GM21825 (cell line): ENCODE data around the gene HPS6.
"Not testable (repeated sequence)": the region's sequence is repeated elsewhere in the genome, so short reads cannot be mapped to it uniquely, and the experiment has no call there.

Source experiments
- ATAC-seq: cut with Tn5 transposase; IDR thresholded peaks from one replicate; pipeline ENCODE4 v1.9.1; 2021; ENCODE audit warnings: mild to moderate bottlenecking, moderate library complexity; ENCODE audit not compliant: unreplicated experiment

HPS6 gene

DNA sequence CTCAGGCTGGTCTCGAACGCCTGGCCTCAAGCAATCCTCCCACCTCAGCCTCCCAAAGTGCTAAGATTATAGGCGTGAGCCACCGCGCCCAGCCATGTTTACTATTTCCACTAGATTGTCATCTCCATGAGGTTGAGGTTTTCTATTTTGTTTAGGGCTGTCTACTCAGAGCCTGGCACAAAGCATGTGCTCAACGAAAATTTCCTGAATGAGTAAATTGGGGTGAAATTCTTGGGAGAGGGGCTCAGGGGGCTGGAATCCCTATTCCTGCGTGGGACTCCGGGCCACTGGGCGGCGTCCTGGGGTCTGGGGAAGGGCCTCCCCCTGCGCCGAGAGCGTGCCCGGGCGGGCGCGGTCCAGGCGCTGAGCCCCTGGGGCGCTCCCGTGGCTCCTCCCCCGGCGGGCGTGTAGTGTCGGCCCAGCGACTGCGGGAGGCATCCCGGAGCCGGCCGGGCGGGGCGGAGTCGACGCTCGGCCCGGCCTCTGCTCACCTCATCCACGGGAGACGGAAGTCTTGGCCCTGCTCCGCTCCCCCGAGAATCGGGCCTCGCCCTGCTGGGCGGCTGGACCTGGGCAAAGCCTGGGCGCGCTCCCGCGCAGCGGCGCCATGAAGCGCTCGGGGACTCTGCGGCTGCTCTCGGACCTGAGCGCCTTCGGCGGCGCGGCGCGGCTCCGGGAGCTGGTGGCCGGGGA is at the start of gene HPS6:
Gene HPS6 (plus strand): TSS at position 482 of the 693 bp plus-strand sequence. CDS start 126 bp downstream, at position 608.
- ATAC-seq = peak; percentile 95

DNA sequence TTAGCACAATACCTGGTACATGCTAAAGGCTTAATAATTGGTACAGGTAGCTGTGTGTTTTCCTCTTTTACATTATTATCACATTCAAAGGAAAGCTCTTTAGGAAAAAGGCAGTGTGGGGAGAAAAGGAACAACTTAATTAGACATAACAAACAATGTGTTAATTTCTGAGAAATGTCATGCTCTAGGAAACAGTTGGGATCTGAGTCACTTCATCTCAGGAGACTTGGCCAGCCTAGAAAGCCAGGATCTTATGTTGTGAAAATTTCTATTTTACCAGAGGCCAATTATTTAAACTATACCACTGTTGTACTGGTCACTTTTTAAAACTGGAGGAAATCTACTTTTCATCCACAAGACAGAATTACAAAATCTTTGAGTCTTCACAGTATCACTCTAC is 48.7 kb upstream of the HPS6 start:
- no peak for ATAC-seq

DNA sequence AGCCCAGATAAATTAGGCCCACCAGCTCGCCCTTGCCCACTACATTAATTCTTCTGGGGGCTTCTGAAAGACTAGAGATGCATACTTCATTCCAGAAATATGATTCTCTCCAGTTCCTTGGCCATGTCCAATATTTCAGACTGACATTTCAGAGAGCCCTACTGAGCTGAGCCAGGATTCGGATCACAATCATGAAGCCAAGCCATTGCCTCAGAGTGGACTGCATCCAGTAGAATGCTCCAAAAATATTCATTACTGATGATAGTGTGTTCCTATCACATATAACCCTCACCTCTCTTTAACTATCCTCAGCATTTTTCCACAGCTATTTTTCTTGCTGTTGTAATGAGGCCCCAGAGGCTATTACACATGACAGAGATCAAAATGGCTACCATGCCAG is 47.9 kb upstream of the HPS6 start:
- no peak for ATAC-seq

DNA sequence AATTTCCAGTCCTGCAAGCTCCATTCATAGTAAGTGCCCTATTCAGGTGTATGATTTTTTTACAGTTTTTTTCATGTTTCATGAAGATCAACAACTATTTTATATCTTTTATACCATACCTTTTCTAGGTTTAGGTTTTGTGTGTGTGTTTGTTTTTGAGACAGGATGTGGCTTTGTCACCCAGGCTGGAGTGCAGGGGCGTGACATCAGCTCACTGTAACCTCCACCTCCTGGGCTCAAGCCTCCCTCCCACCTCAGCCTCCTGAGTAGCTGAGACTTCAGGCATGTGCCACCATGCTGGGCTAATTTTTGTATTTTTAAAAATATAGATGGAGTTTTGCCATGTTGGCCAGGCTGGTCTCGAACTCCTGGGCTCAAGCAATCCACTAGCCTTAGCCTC is 44.2 kb upstream of the HPS6 start:
- ATAC-seq = no peak

DNA sequence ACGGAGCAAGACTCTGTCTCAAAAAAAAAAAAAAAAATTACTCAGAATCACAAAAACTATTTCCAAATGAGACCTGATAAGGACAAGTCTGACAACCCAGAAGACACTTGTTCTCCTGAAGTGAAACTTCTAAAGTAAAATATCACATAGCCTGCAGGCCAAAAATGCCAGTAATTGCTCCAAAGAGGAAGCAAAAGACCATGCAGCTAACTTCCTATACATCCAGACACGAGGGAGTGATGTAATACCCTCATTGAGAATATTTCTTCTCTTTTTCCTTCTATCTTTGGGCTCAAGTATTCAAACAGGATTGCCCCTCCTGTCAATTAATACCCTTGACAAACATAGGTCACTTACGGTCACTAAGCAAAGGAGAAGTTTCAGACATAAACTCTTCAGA is 40.4 kb upstream of the HPS6 start:
- no peak for ATAC-seq

DNA sequence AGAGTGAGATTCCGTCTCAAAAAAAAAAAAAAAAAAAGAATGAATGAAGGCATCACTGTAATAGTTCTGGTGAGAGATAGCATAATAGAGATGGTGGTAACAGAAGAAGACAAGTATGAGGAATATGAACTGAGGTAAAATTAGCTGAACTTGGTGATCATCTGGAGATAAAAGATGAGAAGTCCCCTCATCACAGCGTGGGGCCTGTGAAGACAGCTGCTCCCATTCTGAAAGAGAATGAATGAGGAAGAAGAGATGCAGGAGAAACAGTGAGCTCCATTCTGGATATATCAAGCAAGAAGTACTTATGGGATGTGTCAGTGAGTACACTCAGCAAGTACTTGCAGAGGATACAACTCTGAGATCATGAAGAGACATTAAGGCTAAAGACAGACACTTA is 37.9 kb upstream of the HPS6 start:
- ATAC-seq = no peak

DNA sequence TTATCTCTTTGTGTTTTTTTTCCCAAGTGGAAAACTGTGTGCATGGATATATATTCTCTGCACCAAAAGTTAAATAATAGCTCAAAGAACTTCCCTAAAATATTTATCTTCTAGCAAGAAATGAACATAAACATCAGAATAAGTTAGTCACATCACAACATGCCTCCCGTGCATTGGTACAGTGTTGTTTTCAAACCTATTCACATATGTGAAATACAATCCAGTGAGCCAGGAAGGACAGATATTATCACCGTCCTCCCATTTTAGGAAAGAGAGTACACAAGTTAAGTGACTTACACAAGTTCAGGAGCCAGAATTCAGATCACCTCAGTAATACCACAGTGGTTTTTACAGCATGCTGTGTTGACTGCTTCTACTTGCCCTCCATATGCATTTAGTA is 31.4 kb upstream of the HPS6 start:
- no peak for ATAC-seq

DNA sequence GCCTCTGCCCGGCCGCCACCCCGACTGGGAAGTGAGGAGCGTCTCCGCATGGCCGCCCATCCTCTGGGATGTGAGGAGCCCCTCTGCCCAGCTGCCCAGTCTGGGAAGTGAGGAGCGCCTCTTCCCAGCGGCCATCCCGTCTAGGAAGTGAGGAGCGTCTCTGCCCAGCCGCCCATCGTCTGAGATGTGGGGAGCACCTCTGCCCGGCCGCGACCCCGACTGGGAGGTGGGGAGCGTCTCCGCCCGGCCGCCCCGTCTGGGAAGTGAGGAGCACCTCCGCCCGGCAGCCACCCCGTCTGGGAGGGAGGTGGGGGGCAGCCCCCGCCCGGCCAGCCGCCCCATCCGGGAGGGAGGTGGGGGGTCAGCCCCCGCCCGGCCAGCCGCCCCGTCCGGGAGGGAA is 29.3 kb upstream of the HPS6 start:
- not testable (repeated sequence) for ATAC-seq

DNA sequence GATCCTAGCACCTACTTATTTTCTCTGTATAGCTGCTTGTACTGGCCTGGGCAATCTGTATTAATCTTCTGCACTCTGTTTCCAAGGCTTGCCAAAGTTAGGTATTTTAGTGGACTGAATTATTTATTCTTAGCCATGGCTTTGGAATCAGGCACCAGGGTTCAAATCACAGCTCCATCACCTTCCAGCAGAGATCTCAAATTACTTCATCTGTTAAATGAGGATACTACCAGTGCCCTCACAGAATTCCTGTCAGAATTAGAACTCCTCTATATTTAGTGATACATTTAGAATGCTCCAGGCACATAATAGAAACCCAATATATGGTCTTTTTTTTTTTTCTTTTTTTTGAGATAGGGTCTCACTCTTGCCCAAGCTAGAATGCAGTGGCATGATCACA is 26.7 kb upstream of the HPS6 start:
- ATAC-seq = no peak

DNA sequence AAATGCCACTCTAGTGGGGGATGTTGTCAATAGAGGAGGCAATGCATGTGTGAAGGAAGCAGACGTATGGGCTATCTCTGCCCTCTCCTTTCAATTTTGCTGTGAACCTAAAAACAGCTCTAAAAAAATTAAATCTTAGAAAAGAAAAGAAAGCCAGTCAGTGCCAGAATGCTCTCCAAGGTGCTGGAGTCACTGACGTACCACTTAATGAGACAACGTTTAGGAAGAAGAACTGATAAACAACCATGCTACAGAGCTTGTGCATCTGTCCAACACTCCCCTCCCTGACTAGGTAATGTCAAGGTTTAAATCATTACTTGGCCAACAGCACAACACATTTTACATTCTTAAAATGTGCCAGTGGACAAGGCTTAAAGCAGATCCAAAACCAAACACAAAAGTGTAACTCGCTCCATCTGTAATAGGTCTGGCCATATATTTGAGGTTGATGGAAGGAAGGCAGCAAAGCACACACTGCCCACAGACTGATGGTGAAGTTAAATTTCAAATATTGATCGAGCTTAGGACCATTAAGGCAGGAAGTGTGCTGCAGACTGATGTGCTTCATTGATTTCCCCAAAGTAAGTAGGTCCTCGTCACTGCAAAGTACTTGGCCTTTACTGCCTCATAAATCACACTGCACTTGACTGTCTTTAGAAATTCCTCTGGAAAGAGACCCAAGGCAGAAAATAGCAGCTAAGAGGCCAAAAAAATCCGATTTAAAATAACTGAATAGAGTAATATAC is 24.7 kb upstream of the HPS6 start:
- no peak for ATAC-seq

DNA sequence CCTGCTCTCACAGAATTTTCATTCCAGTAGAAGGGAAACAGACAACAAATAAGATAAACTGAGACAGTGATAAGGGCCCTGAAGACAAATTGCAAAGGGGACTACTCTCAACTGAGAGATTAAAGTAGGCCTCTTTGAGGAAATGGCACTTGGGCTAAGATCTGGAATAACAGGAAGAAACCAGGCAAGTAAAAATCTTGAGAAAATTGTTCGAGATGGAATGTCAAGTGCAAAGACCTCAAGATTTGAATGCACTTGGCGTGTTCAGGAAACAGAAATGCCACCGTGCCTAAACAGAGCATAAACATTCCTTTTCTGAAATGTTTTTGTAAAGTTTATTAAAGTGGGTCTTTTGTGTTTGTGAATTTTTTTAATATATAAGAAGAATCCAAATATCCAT is 19.9 kb upstream of the HPS6 start:
- ATAC-seq = no peak

DNA sequence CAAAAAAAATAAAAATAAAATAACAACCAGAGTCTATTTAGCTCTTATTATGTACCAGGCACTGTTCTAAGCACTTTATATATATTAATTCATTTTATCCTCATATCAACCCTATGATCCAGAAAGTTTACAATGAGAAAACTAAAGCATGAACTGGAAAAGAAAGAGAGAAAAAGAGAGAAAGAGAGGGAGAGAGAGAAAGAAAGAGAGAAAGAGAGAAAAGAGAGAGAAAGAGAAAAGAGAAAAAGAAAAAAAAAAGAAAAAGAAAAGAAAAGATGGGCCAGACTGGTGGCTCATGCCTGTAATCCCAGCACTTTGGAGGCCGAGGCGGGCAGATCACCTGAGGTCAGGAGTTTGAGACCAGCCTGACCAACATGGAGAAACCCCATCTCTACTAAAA is 19.1 kb upstream of the HPS6 start:
- ATAC-seq = no peak

DNA sequence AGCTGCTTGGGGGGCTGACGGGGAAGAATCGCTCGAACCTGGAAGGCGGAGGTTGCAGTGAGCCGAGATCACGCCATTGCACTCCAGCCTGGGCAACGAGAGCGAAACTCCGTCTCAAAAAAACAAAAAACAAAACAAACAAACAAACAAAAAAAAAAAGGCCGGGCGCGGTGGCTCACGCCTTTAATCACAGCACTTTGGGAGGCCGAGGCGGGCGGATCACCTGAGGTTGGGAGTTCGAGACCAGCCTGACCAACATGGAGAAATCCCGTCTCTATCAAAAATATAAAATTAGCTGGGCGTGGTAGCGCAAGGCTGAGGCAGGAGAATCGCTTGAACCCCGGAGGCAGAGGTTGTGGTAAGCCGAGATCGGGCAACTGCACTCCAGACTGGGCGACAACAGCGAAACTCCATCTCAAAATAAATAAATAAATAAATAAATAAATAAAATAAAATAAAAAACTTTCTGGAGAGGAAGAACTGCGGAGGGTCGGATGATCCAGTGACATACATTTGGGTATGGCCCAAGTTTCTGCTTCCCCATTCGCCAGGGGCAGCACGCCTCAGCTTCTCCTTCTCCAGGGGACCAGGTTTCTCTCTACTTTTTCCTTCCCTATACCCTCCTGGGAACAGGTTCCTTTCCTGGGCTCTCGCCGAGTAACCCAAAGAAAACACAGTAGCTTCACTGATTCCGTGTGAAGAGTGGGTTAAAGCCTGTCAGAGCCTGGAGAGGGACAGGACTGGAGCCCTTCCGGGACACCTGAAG is 10.1 kb upstream of the HPS6 start:
- not testable (repeated sequence) for ATAC-seq

DNA sequence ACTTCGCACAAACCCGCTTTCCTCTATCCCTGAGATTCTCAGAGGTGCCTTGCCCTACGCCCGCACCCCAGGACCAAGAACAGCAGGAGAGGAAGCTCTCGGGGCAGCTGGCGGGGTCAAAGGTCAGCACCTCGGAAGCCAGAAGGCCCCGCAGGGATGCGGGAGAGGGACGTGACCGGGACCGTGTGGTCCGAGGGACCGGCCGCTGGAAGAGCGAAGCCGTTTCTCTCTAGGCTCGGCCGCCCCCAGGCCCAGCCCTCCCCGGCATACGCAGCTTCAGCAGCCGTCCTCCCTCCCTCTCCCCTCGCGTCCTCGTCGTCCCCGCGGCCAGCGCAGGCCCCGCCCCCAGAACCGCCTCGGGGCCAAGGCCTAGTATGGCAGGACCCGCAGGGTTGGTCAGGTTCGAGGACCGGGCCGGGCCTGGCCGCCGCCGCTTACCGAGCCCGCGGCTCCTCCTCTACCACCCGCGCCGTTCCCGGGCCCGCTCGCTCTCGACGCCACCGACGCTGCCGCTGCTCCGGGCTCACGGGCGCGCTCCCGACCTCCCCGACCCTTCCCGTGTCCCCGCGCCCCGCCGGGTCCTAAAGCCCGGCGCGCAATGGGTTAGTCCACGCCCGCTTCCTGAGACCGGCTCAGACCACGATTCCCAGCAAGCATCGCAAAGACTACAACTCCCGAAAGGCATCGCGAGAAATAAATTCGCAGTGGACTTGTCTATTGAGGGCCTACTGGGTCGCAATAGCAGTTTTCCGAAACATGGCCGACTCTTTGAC is 9.3 kb upstream of the HPS6 start, which contains the start of gene ARMH3:
Gene ARMH3 (minus strand): TSS at position 527 of the 773 bp plus-strand sequence. CDS start 16,059 bp downstream, outside the sequence.
- ATAC-seq = peak; percentile 94

DNA sequence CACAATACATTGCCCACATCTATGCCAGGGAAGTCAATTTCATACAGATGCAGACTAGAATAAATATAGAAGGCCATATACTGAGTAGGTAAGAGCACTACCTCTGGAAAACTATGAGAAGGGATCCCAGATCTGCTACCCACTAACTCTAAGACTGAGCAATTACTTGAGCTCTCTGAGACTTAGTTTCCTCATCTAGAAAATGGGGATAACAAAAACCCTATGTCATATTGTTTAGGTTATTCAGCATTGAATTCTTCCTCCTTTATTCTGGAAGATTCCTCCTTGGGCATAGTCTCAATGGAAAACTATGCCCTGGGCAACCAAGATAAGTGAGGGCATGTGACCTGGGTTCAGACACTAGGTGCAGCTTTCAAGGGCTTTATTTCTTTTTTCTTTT is 5.2 kb upstream of the HPS6 start:
- no peak for ATAC-seq

DNA sequence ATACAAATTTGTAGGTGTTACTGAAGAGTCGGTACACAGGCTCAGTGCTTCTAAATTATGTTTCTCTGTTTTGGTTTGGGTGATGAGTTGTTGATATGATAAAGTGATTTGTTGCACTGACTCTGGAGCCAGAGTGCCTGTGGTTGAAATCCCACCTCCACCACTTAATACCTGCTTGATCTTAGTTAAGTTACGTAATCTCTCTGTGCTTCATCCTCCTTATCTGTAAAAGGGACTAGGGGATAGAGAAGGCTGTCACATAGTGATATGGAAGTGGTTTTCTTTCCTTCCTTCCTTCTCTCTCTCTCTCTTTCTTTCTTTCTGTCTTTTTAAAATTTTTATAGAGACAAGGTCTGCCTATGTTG is 664 bp upstream of the HPS6 start:
- ATAC-seq = no peak

DNA sequence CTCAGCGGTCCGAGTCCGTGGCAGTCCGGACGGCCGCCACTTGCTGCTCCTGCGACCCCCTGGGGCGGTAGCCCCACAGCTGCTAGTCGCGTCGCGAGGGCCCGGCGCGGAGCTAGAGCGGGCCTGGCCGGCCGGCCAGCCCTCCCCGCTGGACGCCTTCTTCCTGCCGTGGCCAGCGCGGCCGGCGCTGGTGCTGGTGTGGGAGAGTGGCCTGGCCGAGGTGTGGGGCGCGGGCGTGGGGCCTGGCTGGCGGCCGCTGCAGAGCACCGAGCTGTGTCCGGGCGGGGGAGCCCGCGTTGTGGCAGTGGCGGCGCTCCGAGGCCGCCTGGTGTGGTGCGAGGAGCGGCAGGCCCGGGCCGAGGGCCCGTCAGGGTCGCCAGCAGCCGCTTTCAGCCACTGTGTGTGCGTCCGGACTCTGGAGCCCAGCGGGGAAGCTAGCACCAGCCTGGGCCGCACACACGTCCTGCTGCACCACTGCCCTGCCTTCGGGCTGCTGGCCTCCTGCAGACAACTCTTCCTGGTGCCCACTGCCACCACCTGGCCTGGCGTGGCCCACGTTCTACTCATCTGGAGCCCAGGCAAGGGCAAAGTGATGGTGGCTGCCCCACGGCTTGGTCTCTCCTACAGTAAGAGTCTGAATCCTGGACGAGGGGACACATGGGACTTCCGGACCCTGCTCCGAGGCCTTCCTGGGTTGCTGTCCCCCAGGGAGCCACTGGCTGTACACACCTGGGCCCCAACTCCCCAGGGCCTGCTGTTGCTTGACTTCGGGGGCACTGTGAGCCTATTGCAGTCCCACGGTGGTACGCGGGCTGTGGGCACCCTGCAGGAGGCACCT is 631 bp downstream of the HPS6 start:
- peak; percentile 8 for ATAC-seq

DNA sequence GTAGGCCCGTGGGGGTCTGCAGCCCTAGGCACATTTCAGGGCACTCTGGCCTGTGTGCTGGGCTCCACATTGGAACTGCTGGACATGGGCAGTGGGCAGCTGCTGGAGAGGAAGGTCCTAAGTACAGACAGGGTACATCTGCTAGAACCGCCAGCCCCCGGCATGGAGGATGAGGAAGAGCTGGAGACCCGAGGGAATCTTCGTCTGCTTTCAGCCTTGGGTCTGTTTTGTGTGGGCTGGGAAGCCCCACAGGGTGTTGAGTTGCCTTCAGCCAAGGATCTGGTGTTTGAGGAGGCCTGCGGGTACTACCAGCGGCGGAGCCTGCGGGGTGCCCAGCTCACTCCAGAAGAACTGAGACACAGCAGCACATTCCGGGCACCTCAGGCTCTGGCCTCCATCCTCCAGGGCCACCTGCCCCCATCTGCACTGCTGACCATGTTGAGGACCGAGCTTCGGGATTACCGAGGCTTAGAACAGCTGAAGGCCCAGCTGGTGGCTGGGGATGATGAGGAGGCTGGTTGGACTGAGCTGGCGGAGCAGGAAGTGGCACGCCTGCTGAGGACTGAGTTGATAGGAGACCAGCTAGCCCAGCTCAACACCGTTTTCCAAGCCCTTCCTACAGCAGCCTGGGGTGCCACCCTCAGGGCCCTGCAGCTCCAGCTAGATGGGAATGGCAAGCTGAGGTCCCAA is 1.4 kb downstream of the HPS6 start:
- ATAC-seq = no peak

DNA sequence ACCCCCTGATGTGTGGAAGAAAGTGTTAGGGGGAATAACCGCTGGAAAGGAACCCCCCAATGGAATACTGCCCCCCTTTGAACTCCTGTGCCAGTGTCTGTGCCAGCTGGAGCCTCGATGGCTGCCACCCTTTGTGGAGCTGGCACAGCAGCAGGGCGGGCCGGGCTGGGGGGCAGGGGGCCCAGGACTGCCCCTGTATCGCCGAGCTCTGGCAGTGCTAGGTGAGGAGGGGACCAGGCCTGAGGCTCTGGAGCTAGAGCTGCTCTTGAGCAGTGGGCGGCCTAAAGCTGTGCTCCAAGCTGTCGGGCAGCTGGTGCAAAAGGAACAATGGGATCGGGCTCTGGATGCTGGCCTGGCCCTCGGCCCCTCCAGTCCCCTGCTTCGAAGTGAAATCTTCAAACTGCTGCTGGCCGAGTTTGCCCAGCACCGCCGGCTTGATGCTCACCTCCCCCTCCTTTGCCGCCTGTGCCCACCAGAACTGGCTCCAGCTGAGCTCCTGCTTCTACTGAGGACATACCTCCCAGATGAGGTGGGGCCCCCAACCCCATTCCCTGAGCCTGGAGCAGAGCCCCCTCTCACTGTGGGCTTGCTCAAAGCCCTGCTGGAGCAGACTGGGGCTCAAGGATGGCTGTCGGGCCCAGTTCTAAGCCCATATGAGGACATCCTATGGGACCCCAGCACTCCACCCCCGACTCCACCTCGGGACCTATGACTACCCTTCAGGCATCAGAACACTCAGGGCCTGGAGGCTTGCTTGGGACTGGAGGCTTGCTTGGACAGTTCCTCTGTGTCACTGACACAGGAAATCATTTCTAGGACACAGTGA is 2.2 kb downstream of the HPS6 start:
- ATAC-seq = no peak
